Upper lobe of left lung (tissue), 6 donors: ENCODE measurements around the gene LXN. TPM values are rescaled to one million over a fixed set of nuclear protein-coding genes. Genes with fewer than 3 reads are reported as not detected.
A peak's percentile ranks its signal among the peaks of the same experiment; 100 is the strongest.
"Not testable (repeated sequence)": the region's sequence is repeated elsewhere in the genome, so short reads cannot be mapped to it uniquely, and the experiment has no call there.

Experiments
- ATAC-seq, 2 donors: fragments of 200-7000 bp; cut with Tn5 transposase; one replicate each; pipeline ENCODE4 v1.9.1; 2022; ENCODE audit warnings: mild to moderate bottlenecking in 2 of 2, moderate library complexity in 2 of 2; ENCODE audit not compliant: low FRiP score in 2 of 2
- DNase-seq, 2 donors: peaks; one replicate each; pipeline ENCODE4 v3.0.0-alpha.2; 2019 to 2020
- H3K27ac ChIP-seq, 4 donors: fragments of 200-600 bp; sonication (generic); one replicate each; pipeline ENCODE4 v1.5.1; 2016 to 2019
- H3K27me3 ChIP-seq, 4 donors: fragments of 200-600 bp; sonication (generic); one replicate each; pipeline ENCODE4 v1.5.1; 2017 to 2019
- H3K36me3 ChIP-seq, 4 donors: fragments of 200-600 bp; sonication (generic); one replicate each; pipeline ENCODE4 v1.5.1; 2016 to 2019
- H3K4me1 ChIP-seq, 4 donors: fragments of 200-600 bp; sonication (generic); one replicate each; pipeline ENCODE4 v1.5.1; 2018 to 2019
- H3K4me3 ChIP-seq, 4 donors: fragments of 200-600 bp; sonication (generic); one replicate each; pipeline ENCODE4 v1.5.1; 2017 to 2019; ENCODE audit warnings: mild to moderate bottlenecking in 2 of 4, moderate library complexity in 1 of 4
- H3K9me3 ChIP-seq, 4 donors: fragments of 200-600 bp; sonication (generic); one replicate each; pipeline ENCODE4 v1.5.1; 2018 to 2019
- CTCF ChIP-seq, 6 experiments: fragments of 450-650 bp in 4 of 6; fragments of 200-600 bp in 2 of 6; sonication (generic) in 2 of 6; IDR thresholded peaks; one replicate each; pipeline ENCODE4 v1.5.1; 2016 to 2019; ENCODE audit warnings: antibody characterized with exemption in 6 of 6
- EP300 ChIP-seq, 4 donors: sonication (generic); formaldehyde crosslinking; IDR thresholded peaks; one replicate each; pipeline ENCODE4 v1.5.1; 2017; ENCODE audit warnings: antibody characterized with exemption in 4 of 4, control low read depth in 2 of 4
- POLR2A ChIP-seq, 4 donors: fragments of 450-650 bp; IDR thresholded peaks; one replicate each; pipeline ENCODE4 v1.5.1; 2016 to 2017; ENCODE audit warnings: antibody characterized with exemption in 4 of 4, mild to moderate bottlenecking in 2 of 4
- POLR2AphosphoS5 ChIP-seq, 2 donors: sonication (generic); formaldehyde crosslinking; IDR thresholded peaks; one replicate each; pipeline ENCODE4 v1.5.1; 2017; ENCODE audit warnings: antibody characterized with exemption in 2 of 2
- WGBS, 2 donors: methylation state at CpG; one replicate each; pipeline ENCODE4 v1.1.5; 2017 to 2018; 5-methylcytosine and 5-hydroxymethylcytosine counted together
- total RNA-seq, 6 donors: library from RNA; depleted of rRNA in 4 of 6; stranded (reverse); fragments of >200 nt in 4 of 6; gene quantifications; one replicate each; pipeline versions ENCODE4 v1.1.0 to v1.2.1, GENCODE V29; 2016 to 2021
- donor health status: DM: no; HTN: no; CAD: no; lungs with moderate emphysema.
- donor health status: DM: no; HTN: yes; CAD: no; lungs with severe emphysema.

Gene LXN
- total RNA-seq, 6 donors from 2014 or later, result 10.4 to 26.6 (median 19.8) TPM

DNA sequence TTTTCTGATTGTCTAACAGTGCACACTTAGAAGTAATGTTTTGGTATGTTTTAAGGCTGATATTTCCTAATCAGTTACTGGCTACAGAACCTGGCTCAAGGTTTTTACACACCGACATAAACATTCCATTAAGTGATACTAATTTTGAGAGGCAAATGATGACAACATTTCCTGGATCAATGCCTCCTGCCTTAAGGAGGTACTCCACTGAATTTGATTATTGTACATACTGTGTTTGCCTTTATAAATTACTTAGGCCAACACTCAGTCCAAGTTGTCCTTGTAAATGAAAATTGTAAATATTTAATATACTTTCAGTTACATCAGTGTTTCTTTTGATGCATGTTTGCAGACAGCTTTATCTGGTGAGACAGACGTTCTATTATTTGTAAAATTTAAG is 24.2 kb upstream of the LXN start:
- WGBS, 2 donors, result 42 to 43% methylated on average over 2 of the region's 2 CpGs
- Histone ChIP-seq H3K27me3 (no peaks in the 10 kb centered on the region), H3K27ac (no peak overlapping the region), H3K36me3 (peaks cover 0 to 23% (median 0%) of the 10 kb centered on the region in 4 donors), H3K4me3 (no peak overlapping the region), H3K9me3 (no peaks in the 10 kb centered on the region), H3K4me1 (peaks cover 0 to 13% (median 8%) of the 10 kb centered on the region in 4 donors)
- ATAC-seq (no peak), DNase-seq (no peak)
- TF ChIP-seq EP300 (IDR thresholded peaks at IDR 0.05) (no peak), POLR2AphosphoS5 (IDR thresholded peaks at IDR 0.05) (no peak), POLR2A (IDR thresholded peaks at IDR 0.05) (no peak), CTCF (IDR thresholded peaks at IDR 0.05) (no peak)

DNA sequence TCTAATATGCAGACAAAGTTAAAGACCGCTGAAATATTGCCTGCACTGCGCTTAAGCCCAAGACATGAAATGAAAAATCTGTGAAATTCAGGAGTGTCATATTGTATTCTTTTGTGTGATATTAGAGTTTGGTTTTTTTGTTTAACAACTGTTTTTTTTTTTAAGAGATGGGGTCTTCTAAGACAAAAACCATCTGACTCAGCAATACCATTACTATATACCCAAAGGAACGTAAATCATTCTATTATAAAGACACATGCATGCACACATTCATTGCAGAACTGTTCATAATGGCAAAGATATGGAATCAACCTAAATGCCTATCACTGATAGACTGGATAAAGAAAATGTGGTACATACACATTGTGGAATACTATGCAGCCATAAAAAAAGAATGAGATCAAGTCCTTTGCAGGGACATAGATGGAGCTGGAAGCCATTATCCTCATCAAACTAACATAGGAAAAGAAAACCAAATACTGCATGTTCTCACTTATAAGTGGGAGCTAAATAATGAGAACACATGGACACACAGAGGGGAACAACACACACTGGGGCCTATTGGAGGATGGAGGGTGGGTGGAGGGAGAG is 21.5 kb upstream of the LXN start:
- H3K27ac ChIP-seq, H3K9me3 ChIP-seq, DNase-seq, H3K4me1 ChIP-seq, H3K4me3 ChIP-seq, H3K27me3 ChIP-seq, ATAC-seq: not testable (repeated sequence)
- 83 to 96% methylated on average over 3 of the region's 3 CpGs for WGBS, 2 donors
- H3K36me3 ChIP-seq, result peaks cover 0 to 37% (median 0%) of the 10 kb centered on the region in 4 donors

GRCh38 chr3:158685159-158685558 is 12.7 kb upstream of the LXN start:
- TF ChIP-seq EP300 (IDR thresholded peaks at IDR 0.05), result no peak
- no peak for TF ChIP-seq POLR2AphosphoS5 (IDR thresholded peaks at IDR 0.05)
- TF ChIP-seq CTCF (IDR thresholded peaks at IDR 0.05), result no peak
- H3K27me3 ChIP-seq, result no peaks in the 10 kb centered on the region
- no peak overlapping the region for H3K4me3 ChIP-seq
- no peaks in the 10 kb centered on the region for H3K4me1 ChIP-seq
- no peak for ATAC-seq
- H3K36me3 ChIP-seq, result peaks cover 0 to 23% (median 6%) of the 10 kb centered on the region in 4 donors
- H3K9me3 ChIP-seq, result no peaks in the 10 kb centered on the region
- H3K27ac ChIP-seq, result no peak overlapping the region
- 91 to 93% methylated on average over 2 of the region's 2 CpGs for WGBS, 2 donors
- no peak for DNase-seq

DNA sequence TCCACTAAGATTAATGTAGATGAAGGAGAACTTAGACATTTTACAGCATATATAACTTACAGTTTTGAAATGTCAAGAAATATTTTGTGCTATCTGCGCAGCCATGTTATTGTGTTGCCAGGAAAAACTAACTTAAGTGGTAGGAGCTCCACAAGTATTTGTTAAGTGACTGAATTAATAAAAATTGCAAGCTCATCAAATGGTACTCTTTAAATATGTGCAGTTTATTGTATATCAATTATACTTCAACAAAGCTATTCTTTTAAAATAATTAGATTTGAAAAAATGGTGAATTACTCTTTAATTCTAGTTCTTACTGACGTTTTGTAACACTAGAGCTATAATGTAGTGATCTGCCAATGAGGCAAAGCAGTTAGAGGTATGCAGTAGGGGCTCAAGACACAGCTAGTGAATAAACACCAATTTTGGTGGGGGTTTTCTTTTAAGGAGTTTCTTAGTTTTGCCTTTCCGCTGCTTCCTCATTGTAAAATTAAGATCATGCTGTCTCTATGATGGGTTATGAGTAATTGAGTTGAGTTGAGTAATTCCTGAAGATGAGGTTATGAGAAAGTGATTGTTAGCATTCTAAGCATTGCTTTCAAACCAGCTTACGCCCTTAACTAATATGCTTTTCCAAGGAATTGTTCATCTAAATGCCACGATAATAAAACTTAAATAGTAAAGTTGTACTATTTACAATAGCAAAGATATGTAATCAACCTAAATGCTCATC is 10.9 kb upstream of the LXN start:
- H3K4me1 ChIP-seq, result no peaks in the 10 kb centered on the region
- no peaks in the 10 kb centered on the region for H3K27me3 ChIP-seq
- H3K4me3 ChIP-seq, result no peak overlapping the region
- H3K36me3 ChIP-seq, result peaks cover 0 to 20% (median 5%) of the 10 kb centered on the region in 4 donors
- H3K9me3 ChIP-seq, result no peaks in the 10 kb centered on the region
- no peak for DNase-seq
- TF ChIP-seq POLR2A (IDR thresholded peaks at IDR 0.05) (no peak), CTCF (IDR thresholded peaks at IDR 0.05) (no peak), POLR2AphosphoS5 (IDR thresholded peaks at IDR 0.05) (no peak), EP300 (IDR thresholded peaks at IDR 0.05) (no peak)
- 92 to 96% methylated on average over 5 of the region's 5 CpGs for WGBS, 2 donors
- peak in 1 of 2 donors; percentile 53 for ATAC-seq
- no peak overlapping the region for H3K27ac ChIP-seq

DNA sequence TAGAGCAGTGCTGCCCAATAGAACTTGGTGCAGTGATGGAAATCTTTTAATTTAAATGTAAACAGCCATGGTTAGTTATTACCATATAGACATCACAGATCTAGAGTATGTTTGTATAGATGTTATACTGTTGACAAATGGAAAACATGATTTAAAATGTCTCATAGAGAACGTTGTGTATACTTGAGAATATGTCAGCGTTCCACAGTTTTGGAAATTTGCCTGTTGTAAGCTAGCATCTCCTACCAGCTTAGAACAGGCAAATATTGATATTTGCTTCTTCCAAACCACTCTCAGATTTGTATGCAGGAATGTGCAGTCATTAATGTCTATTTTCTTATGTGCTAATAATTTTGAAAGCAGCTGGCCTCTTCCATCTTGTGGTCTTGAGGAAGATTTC is 8.4 kb upstream of the LXN start:
- H3K9me3 ChIP-seq, result no peaks in the 10 kb centered on the region
- peaks cover 0 to 19% (median 4%) of the 10 kb centered on the region in 4 donors for H3K36me3 ChIP-seq
- no peak for TF ChIP-seq EP300 (IDR thresholded peaks at IDR 0.05)
- TF ChIP-seq POLR2A (IDR thresholded peaks at IDR 0.05), result no peak
- no peak for TF ChIP-seq POLR2AphosphoS5 (IDR thresholded peaks at IDR 0.05)
- TF ChIP-seq CTCF (IDR thresholded peaks at IDR 0.05), result no peak
- no peak overlapping the region for H3K27ac ChIP-seq
- ATAC-seq (no peak), DNase-seq (no peak)
- H3K27me3 ChIP-seq, result no peaks in the 10 kb centered on the region
- no peaks in the 10 kb centered on the region for H3K4me1 ChIP-seq
- H3K4me3 ChIP-seq, result no peak overlapping the region
- 75 to 80% methylated on average over 2 of the region's 2 CpGs for WGBS, 2 donors
